Right ventricle myocardium inferior (tissue), 1 donor: ENCODE measurements around the gene TRERF1. TPM values are rescaled to one million over a fixed set of nuclear protein-coding genes. Genes with fewer than 3 reads are reported as not detected.

ENCODE experiments used
- ATAC-seq: fragments of 200-7000 bp; cut with Tn5 transposase; one replicate; pipeline ENCODE4 v1.9.1; 2020; ENCODE audit warnings: mild to moderate bottlenecking, moderate library complexity
- DNase-seq: peaks from one replicate; pipeline ENCODE4 v3.0.0; 2021; ENCODE audit errors: missing footprints
- intact Hi-C: fragments of 100-400 bp; cut with DNase I; formaldehyde crosslinking; loops from one replicate; pipeline ENCODE4 v1.11.0; 2022
- total RNA-seq: library from RNA; stranded (reverse); fragmentation: NEBNext Ultra II Directional; extraction: Animal tissue kit (Norgen Biotek cat#: 25700); gene quantifications from one replicate; pipeline ENCODE4 v1.2.1, GENCODE V29; 2021
- donor health status: DM: no; HTN: yes; CAD: no; lungs with severe emphysema.

Gene TRERF1
- total RNA-seq, 1 donor from 2014 or later = 1.7 TPM

DNA sequence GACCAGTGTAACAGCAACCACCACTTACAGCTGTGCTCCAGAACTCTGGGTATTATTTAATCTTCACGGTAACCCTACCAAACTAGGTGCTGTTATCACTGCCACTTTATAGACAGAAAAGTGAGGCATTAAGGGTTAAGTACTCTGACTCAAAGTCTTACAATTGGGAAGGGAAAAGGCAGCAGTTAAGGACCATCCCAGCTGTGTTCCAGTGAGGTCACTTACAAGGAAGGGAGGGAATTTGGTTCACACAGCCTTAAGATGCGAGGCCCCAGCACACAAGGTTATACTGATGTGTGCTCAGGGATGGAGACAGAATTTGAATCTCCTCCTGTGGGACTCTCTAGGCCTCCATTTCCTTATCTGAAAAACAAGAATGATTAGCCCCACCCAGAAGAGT, 46.7 kb downstream of the TRERF1 start:
- ATAC-seq (peak; percentile 61), DNase-seq (no peak)
- intact Hi-C loops = loop anchor here (5.0 kb wide), 1 partner anchor 47 kb away; the partner anchor contains the start of gene TRERF1

- intact Hi-C loops = no loop called here
- no peak for DNase-seq
- ATAC-seq = peak; percentile 56
Observed at GRCh38 chr6:42404484-42404883, 47.2 kb downstream of the TRERF1 start.

GRCh38 chr6:42403831-42404230, 47.9 kb downstream of the TRERF1 start:
- DNase-seq (no peak), ATAC-seq (no peak)
- intact Hi-C loops = no loop called here

DNA sequence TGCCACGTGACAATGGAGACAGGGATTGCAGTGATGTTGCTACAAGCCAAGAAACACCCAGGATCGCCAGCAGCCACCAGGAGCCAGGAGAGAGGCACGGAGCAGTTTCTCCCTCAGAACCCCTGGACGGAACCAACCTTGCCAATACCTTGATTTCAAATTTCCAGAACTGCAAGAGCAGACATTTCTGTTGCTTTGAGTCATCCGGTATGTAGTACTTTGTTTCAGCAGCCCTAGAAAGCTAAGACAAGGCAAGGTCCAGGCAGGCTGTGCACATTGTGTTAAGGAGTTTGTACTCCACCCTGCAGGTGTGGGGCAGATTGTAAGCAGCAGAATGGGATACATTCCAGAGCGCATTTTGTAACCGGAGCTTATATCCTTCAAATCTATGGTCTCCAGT, 48.3 kb downstream of the TRERF1 start:
- DNase-seq = no peak
- ATAC-seq = no peak
- intact Hi-C loops = no loop called here

DNA sequence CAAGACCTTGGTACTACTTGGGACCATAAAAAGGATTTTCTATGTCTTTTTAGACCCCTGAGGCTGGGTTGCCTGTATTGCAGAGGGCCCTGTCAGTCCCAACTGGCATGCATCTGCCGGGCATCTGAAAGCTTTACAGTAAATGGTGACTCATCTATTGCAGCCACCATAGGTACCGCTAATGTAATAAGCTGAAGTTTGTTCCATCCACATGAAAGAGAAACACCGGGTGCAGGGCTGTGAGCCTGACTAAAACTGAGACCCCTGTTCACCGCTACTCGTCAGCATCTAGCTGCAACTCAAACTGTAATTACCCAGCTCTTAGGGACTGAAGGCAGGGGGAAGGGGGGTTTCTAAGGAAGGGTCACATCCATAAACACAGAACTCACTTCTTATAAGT, 49.5 kb downstream of the TRERF1 start:
- intact Hi-C loops = no loop called here
- no peak for ATAC-seq
- DNase-seq = no peak

DNA sequence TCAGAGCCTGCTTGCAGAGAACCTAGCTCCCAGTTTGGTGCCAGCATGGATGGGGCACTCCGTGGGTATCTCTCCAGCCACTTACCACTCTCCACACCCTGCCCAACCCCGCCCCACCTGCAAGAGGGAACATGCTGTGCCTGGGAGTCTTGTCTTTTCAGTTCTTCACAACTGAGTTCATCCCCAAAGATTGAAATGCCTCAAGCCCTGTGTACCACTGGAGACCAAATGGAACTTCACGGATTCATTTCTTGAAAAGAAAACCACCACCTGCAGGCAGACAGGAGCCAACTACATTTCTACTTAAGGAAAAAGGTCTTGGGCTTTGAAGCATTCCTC, 50.1 kb downstream of the TRERF1 start:
- no peak for ATAC-seq
- DNase-seq = no peak
- intact Hi-C loops = no loop called here

DNA sequence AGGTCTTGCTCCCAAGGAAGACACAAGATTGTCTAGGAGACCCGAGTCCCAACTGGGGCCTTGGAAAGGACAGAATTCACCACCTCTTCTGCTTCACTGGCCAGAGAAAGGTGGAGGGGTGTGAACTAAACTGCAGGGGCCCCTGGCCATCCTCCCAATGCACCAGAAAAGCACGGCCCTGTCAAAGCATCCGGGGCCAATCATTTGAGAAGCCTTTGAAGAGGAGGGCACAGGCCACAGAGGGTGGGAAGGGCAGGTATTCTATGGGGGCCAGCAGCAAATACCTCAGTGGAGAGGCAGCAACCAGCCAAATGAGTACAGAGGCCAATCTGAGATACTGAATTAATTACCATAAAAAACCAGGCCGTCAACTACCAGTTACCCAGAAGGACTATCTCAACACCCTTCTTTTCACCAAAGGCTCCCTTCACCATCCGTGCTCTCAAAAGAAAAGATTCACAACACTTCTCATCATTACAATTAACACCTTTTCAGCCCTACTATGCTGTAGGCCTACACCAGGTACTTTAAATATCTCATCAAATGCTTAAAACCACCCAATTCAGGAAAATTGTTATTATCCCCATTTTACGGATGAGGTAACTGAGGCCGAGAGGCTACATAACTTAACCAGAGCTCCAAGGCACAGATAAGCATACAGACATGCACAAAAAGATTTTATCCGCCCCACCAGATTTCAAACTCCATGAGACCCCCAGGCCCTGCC, 50.7 kb downstream of the TRERF1 start:
- ATAC-seq (no peak), DNase-seq (no peak)
- intact Hi-C loops = no loop called here

DNA sequence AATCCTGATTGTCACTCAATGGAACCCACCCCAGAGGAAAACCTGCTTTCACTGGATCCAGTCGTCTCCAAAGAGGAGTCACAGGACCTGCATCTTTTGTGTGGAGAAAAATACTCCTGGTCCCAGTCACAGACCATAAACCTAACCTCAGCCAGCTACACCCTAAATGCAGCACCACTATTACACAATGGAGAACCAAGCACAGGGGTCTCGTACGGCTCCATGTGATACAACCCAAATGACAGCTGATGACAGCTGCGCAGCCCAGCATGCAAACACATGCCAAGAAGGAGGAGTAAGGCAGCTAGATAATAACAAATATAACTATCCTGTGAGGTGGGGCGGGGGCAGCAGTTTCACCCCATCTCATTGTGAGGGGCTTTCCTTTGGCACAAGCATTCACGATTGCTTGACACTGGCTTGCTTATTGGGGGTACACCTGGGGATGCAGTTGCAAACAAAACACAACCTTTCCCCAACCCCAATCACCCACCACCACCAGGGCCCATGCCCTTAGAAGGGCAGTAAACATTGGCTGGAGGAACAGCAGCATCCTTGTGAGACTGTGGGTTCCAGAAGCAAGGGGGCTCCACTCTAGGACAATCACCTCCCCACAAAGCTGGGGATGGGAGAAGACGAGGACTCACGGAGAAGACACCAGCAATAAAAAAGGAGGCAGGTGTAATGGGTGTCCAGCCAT, 51.5 kb downstream of the TRERF1 start:
- intact Hi-C loops = no loop called here
- ATAC-seq (no peak), DNase-seq (no peak)

- no peak for ATAC-seq
- DNase-seq = no peak
- intact Hi-C loops = no loop called here
Observed at GRCh38 chr6:42396720-42397119, 55.0 kb downstream of the TRERF1 start.

DNA sequence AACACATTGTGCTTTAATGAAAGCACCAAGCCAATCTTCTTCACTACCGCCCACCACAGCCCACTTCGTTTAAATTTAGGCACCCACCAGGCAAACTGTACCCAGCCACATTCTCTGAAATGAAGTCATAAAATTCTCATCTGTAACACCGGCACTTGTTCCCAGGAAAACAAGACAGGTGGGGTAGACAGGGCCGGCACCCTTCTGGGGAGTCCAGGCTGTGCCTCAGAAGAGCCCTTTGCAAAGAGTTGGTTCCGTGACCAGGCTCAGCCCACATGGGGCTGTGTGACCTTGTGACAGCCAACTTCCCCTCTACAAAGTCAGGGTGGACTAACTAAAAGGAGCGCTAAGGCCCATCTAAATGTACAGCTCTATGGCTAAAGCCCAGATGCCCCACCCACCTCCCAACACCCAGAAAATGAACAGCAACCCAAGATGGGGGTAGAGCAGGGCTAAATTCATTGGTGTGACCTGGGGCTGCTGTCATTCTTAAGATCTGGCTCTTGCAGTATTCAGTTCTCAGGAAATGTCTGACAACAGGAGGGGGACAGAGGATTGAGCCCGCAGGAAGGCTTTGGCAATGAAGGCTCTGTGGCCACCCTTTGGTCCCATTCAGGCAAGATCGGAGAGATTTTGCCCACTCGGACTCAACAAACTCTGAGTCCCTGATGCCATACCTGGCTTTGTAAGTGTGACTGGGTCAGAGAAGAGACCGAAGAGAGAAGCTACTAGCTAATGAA, 56.7 kb downstream of the TRERF1 start:
- DNase-seq (no peak), ATAC-seq (no peak)
- intact Hi-C loops = no loop called here

DNA sequence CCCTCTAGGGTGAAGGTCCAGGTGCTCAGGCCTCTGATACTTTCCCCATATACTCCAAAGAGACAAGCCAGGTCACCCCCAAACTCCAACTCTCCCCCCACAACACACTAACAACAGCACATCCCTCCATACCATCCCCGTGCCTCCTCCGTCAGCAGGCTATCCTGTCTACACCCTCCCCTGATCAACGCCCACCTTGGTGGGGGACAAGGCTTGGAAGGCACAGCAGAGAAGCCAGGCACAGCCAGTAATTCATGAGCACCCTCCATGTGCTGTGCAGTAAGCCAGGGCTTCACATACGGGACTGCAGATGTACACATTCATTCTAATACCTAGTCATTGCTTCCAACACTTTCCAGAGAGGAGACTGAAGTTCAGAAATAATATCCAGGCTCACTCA, 57.6 kb downstream of the TRERF1 start:
- ATAC-seq (no peak), DNase-seq (no peak)
- intact Hi-C loops = no loop called here

GRCh38 chr6:42393339-42393738, 58.4 kb downstream of the TRERF1 start:
- intact Hi-C loops = no loop called here
- DNase-seq = no peak
- no peak for ATAC-seq

GRCh38 chr6:42392833-42393232, 58.9 kb downstream of the TRERF1 start:
- DNase-seq = no peak
- intact Hi-C loops = no loop called here
- no peak for ATAC-seq

- ATAC-seq = no peak
- intact Hi-C loops = no loop called here
- no peak for DNase-seq
Observed at GRCh38 chr6:42391441-42391840, 60.3 kb downstream of the TRERF1 start.

DNA sequence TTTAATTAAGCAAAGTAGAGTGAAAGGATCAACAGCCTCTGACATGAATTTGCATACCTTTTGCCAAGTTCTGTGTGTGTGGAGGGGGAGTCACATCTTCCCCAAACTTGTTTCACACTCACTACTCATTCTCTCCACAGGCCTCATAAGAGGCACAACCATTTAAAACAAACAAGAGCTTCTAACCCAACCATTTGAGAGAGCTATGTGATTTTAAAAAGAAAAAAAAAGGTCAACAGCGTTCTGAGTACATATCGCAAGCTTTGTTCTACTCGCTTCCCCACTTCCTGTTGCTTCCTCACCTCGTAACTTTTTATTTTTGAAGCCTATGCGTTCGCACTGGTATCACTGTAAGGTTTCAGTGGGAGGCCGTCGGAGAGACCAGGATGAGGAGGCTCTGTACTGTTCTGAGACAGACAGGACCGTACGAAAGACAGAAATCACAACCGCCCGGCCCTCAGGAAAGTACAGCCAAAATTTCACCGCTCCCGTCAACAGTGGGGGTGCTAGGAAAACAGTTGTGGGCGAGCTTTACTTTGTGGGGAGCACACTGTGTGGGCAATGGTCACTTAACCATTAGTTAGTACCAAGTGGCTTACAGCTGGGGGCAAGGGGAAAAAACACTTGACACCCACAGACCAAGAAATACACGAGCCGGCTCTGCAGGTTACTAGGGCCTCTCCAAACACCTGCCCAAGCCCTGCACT, 61.3 kb downstream of the TRERF1 start:
- intact Hi-C loops = no loop called here
- no peak for ATAC-seq
- no peak for DNase-seq

- intact Hi-C loops = no loop called here
Observed at GRCh38 chr6:42389736-42390135, 62.0 kb downstream of the TRERF1 start.

GRCh38 chr6:42388046-42388445, 63.7 kb downstream of the TRERF1 start:
- intact Hi-C loops = no loop called here
- ATAC-seq = no peak
- DNase-seq = no peak

More at GRCh38 chr6:42389736-42390135, 62.0 kb downstream of the TRERF1 start:
- no peak for DNase-seq
- no peak for ATAC-seq

DNA sequence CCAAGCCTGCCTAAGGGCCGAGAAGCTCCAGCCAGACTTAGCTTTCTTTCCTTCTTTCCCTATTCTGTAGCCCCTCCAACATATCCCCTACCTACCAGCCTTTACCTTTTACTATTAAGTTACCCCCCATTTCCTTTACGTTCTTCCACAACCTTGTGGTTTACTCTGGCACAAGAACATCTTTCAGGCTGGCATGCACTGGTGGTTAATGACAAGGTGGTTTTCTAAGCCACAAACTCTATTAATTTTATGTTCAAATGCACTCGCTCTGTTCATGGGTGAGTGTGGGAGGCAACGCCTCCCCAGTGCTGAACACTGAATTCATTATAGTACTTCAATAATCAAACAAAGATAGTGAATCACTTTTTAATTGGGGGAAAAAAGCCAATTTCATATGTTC, 64.4 kb downstream of the TRERF1 start:
- intact Hi-C loops = no loop called here
- no peak for ATAC-seq
- no peak for DNase-seq

DNA sequence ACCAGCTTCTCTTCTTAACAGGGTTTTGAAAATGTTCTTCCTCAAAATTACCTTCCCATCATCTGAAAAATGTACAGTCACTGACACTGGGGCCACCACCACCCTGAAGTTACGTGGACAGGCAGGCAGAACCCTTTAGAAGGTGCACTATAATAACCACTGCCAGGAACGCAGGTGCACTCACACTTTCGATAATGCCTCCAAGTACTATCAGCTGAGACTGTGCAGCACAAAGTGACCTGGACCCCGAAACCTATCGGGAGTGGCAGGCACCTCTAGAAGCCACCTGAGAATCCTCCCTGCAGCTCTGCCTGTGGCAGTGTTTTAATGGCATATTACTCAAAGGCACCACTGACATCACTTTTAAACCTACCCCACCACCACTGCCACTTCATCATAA, 66.4 kb downstream of the TRERF1 start:
- DNase-seq (no peak), ATAC-seq (no peak)
- intact Hi-C loops = no loop called here
